NOMO-1 treated with DMSO at 0.1 percent for 48 hours (cell line): ENCODE measurements around the gene GLRA3.

Experiments used
- DNase-seq: peaks from one replicate; lab custom pipeline; 2025; ENCODE audit not compliant: unreplicated experiment; lab: John Stamatoyannopoulos, UW

Gene GLRA3

GRCh38 chr4:174604198-174604597 is 224.8 kb downstream of the GLRA3 start:
- DNase-seq: peak; percentile 94

GRCh38 chr4:174600391-174600790 is 228.7 kb downstream of the GLRA3 start:
- no peak for DNase-seq

GRCh38 chr4:174598800-174599199 is 230.2 kb downstream of the GLRA3 start:
- DNase-seq: no peak

GRCh38 chr4:174596513-174596912 is 232.5 kb downstream of the GLRA3 start:
- no peak for DNase-seq

DNA sequence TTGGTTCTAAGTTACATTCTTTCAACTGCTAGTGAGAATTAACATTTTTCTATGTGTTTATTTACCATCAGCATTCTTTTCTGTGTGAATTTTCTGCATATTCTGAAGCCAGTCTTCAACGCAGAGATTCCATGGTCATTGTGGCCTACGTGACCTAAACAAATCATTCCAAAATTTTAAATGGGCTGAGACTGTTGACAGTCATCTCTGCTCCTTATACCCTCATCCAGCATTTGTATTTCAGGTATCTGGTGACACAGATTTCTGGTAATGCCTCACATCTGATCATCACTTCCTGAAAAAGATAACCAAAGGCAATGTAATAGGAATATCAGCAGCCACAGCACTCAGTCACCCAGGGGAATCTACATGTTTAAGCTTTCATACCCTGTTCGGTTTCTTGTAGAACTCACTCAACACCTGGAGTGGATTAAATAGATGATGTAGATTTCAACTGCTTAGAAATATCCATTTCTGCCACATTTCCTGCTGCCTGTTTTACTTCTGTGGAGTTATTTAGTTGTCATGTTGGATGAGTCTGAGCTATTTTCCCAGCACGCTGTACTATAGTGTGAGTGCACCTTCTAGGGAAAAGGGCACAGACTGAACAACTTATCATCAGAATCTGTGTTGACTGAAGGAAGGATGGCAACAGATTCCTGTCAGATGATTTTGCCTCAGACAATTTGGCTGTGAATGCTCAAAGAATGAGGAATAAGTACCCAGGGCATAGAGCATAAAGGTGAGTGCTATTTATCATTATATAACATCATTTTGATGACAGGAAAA is 233.7 kb downstream of the GLRA3 start:
- no peak for DNase-seq

GRCh38 chr4:174593701-174594100 is 235.3 kb downstream of the GLRA3 start:
- peak; percentile 63 for DNase-seq

- peak; percentile 87 for DNase-seq
These were observed 236.1 kb downstream of the GLRA3 start for GRCh38 chr4:174592985-174593335.

DNA sequence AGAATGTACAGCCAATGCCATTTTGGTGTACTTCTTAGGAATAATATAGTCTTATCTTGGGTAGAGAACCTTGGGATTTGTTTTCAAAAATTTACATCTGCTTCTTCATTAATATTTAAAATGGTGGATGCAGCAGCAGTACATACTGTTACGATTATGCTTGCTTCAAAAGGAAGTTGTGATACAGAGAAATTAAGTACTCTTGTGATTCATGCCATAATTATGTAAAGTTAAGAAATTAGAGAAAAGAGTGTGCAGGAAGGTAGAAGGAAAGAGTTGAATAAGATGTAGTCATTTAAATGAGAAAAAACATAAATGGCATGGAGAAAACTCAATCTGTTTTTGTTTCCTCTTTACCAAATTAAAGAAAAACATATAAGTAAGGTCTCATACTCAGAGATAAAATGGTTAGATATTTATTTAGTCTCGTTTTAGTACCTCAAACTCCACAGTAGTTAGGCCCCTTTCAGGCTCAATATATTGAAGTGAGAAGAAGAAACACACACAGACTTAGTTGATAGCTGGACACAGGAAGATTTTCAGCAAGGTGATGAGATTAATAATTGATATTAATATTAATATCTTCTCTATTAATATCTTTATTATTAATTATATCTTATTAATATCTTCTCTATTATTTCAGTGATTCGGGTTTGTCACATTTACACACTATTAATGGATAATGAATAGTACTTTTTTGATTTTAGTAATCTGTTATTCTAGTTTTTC is 236.6 kb downstream of the GLRA3 start:
- peak; percentile 19 for DNase-seq

DNA sequence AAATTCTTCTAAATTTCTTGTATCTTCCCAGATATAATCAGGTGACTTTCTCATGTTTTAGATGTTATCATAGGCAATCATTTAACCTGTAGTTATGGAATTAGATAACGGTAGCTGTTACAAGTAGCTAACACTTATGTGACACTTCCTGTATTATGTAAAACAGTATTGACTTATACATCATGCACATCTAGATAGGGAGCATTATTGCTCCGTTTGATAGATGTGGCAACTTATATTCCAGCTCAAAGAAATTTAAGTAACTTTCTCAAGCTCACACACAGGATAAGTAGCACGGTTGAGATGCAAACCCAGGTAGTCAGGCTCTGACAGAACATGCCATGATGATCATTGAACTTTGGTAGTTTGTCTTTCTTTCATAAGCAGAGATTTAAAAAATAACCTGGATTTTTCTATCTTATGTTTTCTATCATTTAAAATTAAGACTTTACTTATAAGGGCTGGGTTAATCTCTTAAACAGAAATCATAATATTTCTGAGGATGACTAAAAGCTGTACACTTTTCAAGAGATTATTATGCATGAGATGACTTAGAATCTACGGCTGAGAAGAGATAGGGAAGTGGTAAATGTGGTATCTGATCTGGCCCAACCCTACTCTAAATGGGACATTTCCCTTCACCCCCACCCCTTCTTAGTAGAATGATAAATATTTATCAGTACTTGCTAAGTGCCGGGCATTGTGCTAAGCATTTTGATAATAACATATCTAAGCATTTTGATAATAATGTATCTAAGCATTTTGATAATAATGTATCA is 237.6 kb downstream of the GLRA3 start:
- DNase-seq: peak; percentile 89

DNA sequence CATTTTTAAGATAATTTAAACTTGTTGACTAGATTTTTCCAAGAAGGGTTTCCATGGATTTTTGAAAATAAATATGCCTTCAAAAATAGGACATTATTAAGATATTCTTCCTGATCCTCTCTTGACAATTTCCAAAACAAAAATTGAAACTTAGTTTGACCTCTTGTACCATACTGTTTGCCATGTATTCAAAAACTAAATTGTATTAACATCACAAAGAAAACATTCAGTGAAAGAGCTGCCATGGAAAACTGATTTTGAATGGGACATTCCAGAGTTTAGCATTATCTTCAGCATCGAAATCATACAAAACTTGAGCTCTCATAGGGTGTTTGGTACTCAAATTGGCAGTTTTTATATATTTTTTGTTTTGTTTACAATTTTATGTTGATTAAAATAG is 238.7 kb downstream of the GLRA3 start:
- DNase-seq: no peak
